Embryonic facial prominence (tissue), 1 donor: Measurements from ENCODE around the gene SNED1.

ENCODE experiments used
- DNase-seq: peaks from one replicate; pipeline ENCODE4 v3.0.0-alpha.2; 2016; ENCODE audit errors: extremely low spot score

Gene SNED1

GRCh38 chr2:241029599-241030332, 31.3 kb downstream of the SNED1 start:
- no peak for DNase-seq

- DNase-seq, result no peak
Measured at GRCh38 chr2:241030333-241030680, 31.9 kb downstream of the SNED1 start.

- no peak for DNase-seq
Measured at GRCh38 chr2:241030883-241031282, 32.5 kb downstream of the SNED1 start.

GRCh38 chr2:241031436-241032165, 33.2 kb downstream of the SNED1 start:
- DNase-seq, result no peak

GRCh38 chr2:241033336-241033987, 35.0 kb downstream of the SNED1 start:
- no peak for DNase-seq

- no peak for DNase-seq
Measured at GRCh38 chr2:241033994-241034393, 35.6 kb downstream of the SNED1 start.

- no peak for DNase-seq
Measured at GRCh38 chr2:241034490-241035141, 36.2 kb downstream of the SNED1 start.

GRCh38 chr2:241035142-241035817, 36.9 kb downstream of the SNED1 start:
- no peak for DNase-seq

GRCh38 chr2:241035818-241036396, 37.5 kb downstream of the SNED1 start:
- no peak for DNase-seq

- DNase-seq, result no peak
Measured at GRCh38 chr2:241036397-241036963, 38.1 kb downstream of the SNED1 start.

- DNase-seq, result no peak
Measured at GRCh38 chr2:241036964-241037421, 38.6 kb downstream of the SNED1 start.

GRCh38 chr2:241037498-241037897, 39.1 kb downstream of the SNED1 start:
- DNase-seq, result no peak

- DNase-seq, result no peak
Measured at GRCh38 chr2:241038374-241039180, 40.2 kb downstream of the SNED1 start.

GRCh38 chr2:241039416-241039815, 41.0 kb downstream of the SNED1 start:
- DNase-seq, result no peak

GRCh38 chr2:241040081-241040803, 41.8 kb downstream of the SNED1 start:
- DNase-seq, result no peak

- DNase-seq, result no peak
Measured at GRCh38 chr2:241041589-241042158, 43.3 kb downstream of the SNED1 start.

GRCh38 chr2:241043581-241043980, 45.2 kb downstream of the SNED1 start:
- DNase-seq, result no peak

GRCh38 chr2:241047253-241048010, 49.0 kb downstream of the SNED1 start:
- no peak for DNase-seq
